GM18870 (cell line): ENCODE measurements around the gene SYT8.

Source experiments
- ATAC-seq: cut with Tn5 transposase; IDR thresholded peaks from one replicate; pipeline ENCODE4 v1.9.1; 2021; ENCODE audit warnings: moderate library complexity; ENCODE audit not compliant: unreplicated experiment

Gene SYT8

DNA sequence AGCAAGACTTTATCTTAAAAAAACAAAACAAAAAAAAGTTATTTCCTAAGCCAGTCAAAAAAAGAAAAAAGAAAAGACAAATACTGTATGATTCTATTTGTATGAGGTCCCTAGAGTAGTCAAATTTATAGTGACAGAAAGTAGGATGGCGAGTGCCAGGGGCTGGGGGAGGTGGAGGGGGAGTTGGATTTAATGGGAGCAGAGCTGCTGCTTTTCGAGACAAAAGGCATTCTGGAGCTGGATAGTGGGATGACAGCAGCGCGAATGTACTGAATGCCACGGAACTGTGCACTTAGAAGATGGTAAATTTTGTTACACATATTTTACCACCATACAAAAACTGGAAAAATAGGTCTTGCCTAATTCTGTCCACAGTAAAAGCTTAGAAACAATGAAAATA lies 17.8 kb upstream of the SYT8 start:
- ATAC-seq = no peak

DNA sequence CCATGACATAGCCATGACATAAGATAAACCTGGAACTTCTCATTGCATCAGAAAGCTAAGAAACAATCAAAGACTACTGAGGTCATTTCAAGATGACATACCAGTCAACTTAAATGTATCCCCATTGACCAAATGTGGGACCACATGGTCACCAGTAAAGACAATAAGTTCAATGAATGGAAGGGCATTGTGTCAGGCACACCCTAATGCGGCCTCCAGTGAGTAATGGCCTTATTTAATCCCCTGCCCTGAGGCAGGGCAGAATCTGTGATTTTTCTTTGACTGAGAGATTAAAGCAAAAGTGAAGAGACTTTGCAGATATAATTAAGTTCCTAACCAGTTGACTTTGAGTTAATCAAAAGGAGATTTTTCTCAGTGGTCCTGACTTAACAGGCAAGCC lies 17.3 kb upstream of the SYT8 start:
- ATAC-seq = no peak

DNA sequence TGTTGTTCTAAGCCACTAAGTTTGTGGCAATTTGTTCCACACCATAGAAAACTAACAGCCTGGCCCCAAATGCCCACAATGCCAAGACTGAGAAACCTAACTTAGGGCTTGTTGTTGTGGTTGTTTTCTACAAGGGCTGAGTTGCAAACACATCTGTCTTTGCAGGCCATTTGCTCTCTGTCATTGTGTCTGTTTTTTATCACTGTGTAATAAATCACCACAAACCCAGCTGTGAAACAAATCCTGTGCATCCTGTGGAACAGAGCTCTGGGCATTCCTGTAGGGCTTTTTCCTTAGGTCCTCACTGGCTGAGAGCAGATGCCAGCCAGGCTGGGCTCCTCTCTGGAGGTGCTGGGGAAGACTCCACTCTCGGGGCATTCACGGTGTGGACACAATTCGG lies 15.7 kb upstream of the SYT8 start:
- ATAC-seq = no peak

DNA sequence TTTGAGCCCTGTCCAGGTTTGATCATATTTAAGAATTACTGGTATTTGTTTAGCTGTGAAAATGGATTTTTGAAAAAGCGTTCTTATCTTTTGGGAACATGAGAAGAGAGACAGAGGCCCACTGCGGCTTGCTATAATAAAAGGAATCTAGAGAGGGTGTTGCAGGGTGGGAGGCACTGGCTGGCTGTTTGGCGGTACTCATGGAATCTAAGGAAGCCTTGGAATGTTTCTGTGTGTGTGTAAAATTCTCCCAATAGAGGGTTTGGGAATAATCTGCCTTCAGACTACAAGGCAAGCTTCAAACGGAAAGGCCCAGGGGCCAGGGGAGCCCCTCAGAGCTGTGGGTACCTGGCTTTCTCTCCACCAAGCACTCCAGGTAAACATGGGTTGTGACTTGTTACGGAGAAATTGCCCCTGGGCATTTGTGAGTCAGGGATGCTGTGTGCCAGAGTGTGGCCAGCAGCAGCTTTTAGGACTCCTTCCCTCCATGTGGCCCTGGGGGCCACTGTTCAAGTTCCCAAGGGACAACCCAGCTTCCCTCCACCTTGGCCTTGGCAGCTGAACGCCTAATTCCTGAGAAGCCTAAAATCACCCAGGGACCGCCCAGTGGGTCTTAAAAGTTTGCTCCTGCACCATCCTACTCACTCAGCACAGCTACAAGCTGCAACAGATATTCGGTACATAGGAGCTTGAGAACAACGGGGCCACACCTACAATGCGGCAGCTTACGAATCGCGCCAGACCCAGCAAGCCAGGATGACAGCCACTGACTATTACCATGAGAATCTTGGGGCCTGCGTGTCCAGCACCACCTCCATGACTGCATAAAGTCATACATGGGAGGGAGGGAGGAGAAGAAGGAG lies 14.1 kb upstream of the SYT8 start:
- ATAC-seq = no peak

DNA sequence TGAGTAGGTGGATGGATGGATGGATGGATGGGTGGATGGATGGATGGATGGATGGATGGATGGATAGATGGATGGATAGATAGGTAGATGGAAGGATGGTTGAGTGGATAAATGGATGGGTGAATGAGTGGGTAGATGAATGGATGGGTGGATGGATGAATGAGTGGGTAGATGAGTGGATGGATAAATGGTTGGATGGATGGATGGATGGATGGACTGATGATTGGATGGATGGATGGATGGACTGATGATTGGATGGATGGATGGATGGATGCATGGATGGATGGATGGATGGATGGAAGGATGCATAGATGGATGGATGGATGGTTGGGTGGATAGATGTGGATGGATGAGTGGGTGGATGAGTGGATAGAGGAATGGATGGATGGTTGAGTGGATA lies 13.2 kb upstream of the SYT8 start:
- no peak for ATAC-seq

DNA sequence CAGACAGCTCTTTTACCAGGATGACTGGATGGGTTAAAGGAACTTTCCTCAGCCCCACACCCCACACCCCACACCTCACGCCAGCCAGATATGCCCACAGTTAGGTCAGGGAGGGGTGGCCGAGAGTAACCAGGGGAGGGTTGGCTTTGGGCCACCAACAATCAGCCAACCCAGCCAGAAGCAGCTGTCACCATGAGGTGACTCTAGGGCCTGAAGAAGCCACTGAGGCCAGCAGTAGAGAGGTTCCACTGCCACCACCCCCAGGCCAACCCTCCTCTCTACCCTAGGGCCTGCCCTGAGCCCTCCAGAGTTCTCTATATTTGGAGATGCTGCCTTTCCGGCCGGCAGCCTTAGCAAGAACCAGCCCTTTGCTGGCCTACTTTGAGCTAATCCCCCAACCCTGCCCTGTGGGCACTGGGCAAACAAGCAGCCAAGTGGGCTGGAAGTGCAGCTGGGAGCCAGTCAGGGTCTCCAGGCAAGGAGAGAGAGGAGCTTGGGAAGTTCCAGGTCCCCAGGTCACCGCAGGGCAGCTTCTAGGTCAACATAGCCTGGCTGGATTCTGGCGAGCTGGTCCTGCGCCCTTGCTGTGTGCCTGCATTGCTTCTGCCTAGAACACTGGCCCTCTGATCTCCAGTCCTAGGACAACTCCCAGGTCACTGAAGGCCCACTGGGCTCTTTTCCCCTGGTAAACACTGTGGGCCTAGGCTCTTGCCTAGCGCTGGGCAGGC lies 12.0 kb upstream of the SYT8 start:
- no peak for ATAC-seq

DNA sequence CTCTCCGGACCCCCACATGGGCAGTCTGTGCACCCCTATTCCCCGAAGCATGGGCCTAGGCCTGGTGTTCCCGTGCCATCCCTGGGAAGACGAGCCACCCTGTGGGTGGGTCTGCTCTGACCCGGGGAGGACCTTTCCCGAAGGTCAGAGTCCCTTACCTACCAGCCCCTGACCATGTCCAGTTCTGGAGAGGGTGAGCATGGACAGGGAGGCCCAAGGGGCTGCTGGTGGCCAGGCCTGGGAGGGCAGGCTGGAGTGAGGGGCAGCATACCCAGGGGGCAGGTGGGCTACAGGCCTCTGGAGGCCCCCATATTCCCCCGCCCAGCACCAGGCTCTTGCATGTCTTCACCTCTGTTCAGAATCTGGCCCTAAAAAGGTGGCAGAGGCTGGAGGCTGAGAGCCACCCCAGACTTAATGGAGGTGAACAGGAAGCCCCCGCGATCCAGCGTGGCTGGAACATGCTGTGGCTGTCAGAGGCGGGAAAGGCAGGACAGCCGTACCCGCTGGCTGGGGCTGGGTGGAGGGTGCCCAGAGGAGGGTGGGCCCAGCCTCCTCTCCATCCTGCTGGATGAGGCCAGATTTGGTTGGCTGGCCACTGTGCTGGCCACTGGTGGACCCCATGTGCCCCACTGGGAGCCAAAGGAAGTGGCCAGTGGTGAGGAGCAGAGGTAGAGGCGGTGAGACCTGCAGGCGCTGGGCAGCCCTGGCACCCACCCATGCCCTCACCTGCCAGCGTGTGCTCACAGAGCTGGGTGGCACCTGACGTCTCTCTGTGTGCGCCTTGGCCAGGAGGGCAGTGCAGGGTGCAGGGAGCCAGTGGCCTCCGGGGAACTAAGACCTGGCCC lies 11.2 kb upstream of the SYT8 start:
- ATAC-seq = no peak

DNA sequence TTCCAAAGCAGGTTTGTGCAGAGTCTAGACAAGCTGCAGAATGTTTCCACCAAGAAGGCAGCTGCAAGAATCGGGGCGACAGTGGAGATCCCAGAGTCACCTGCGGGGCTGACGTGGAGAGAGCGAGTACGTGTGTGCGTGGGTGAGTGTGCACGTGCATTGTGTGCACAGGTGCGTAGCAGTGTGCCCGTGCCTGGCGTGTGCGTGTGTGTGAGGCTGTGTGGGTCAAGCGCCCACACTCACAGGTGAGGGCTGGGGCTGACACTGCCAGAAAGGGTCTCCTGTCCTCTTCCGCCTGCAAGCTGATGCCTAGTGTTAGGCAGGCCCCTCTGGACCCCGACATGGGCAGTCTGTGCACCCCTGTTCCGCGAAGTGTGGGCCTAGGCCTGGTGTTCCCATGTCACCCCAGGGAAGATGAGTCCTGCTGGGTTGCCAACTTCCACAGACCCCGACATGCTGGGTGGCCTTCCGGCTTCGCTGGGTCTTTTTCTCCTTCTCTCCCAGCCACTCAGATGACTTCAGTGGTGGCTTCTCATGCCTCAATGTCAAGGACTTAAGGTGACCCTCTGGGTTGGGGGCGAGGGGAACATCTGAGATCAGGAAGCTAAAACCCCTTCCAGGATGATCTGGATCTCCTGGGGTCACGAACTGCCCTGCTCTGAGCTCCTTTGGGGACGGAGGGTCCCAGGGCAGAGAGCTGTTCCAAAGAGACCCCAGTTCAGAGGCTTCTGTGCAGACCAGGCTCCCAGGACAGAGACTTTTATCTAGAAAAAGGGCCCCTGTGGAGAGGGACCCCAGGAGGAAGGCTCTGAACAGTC lies 10.4 kb upstream of the SYT8 start:
- ATAC-seq = no peak

DNA sequence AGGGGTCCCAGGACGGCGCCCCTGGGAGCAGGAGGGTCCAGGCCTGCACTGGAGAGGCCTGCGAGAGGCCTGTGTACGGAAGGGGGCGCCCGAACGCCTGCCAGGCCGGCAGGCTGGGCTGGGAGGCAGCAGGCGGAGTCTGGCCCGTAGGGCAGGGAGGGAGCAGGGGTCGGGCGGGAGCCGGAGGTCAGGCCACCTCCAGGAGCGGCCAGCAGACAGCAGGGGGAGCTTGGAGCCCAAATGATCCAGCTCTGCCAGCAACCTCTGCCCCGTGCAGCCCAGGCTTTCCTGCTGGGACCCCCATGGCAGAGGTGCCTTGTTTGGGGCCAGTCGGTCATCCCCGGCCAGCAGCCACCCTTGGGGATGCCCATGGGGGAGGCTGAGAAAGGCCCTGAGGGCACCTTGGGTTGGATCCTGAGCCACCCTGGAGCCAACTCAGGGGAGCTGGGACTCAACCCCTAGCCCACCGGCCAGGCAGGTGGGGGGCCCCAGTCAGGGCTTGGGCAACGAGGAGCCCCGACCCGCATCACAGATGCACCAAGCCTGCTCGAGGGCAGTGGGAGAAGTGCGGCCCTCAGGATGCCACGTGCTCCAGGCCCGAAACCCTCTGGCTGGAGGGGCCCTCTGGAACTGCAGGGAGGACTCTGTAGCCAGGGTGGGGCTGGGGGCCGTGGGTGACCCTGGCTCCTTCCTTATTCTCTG lies 9.6 kb upstream of the SYT8 start:
- ATAC-seq = no peak

DNA sequence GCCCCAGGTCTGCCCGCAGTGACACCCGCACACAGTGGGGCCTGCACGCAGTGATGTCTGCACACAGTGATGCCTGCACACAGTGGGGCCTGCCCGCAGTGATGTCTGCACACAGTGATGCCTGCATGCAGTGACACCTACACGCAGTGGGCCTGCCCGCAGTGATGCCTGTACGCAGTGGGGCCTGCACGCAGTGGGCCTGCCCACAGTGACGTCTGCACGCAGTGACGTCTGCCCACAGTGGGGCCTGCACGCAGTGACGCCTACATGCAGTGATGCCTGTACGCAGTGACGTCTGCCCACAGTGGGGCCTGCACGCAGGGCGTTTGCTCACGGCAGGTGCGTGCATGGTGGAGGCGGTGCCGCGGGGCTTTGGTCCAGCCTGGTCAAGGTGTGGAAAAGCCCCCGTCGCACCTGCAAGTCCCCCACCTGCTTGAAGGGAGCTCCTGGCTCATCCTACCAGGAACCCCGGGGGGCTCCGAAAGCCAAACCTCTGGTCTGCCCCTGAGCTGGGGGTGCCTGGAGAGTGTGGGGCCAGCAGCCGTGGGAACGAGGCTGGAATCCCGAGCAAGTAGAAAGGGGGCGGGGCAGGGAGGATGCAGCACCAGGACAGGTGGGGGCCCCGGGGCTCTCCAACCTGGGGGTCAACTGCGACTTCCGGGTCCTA lies 8.9 kb upstream of the SYT8 start:
- no peak for ATAC-seq

DNA sequence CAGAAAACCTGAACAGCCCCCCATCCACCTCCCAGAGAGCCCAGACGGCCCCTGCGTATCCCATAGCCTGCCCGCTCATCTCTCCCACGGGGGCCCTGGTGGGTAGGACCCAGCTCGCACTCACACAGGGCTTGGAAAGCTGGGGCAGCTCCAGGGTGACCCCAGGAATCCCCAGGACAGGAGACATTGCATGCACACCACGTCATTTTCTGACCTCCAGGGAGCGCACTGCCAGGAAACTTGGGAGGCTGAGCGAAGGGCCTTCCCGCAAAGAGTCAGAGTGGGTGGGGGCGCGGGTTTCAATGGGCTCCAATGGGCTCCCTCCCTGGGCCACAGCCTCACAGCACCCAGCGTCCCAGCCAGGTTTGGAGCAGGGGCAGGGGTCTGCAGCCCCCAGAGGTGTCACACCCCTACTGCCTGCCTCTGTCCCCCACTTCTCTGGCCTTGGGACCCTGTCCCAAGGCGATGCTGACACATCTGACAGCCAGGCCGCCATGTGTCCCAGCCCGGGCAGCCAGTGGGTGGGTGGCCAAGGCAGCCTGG lies 8.2 kb upstream of the SYT8 start:
- ATAC-seq = no peak

DNA sequence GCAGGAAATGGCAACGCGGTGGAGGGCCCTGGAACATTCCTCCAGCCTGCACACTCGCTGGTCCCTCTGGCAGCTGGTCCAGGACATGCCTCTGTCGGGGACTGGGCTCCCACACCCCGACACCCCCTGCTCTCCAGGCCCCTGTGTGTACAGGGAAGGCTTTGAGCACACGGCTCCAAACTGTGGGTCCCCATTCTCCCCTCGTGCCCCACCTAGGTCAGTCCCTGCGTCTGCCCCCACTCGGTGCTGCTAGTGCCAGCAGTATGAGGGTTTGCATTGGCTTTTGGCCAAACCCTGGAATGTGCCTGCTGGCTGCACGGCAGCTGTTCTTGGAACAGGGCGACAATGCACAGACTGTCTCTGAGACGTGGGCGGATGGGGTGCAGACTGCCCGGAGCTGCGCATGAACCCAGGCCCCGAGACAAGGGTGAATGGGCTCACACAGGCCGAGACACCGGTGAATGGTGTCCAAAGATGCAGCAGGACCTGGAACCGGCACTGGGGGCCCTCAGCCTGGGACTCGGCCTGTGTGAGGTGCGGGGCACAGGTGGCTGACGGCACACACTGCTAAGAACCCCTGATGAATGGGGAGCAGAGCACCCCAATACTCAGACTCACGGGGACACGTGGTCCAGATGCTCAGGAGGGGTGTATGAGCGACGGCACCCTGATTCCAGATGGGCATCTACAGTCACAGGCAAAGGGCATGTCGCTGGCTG lies 7.5 kb upstream of the SYT8 start:
- ATAC-seq = no peak

DNA sequence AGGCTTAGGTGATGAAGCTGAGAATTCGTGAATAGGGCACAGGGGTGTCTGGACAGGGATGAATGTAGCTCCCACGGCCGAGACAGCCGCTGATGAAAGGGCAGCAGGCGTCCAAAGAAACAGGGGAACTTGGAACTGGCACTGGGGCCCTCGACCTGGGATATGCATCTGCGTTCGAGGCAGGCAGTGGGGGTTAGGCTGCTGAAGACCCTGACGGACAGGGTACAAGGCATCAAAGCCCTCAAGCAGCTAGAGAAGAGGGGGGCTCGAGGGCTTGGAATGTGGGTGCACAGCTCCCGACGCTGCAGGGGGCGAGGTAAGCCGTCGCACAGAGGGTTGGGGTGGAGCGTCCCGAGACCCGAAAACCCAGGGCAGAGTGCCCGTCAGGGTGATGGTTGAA lies 6.9 kb upstream of the SYT8 start:
- ATAC-seq = no peak

DNA sequence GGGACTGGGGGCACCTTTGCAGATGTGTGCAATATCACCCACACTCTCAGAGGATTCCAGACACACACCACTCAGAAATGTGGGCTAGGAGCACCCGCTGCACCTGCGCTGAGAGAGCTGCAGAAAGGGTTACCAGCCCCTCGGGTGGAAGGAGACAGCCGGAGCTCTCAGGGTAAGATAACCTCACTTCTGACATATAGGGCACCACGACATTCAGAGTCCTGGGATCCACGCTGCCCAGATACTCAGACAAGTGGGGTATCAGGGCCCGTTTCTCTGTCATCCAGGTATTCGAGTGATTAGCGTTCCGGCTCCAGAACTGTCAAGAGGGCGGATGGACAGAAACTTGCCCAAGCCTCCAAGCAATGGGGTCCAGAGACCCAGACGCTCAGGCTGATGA lies 6.2 kb upstream of the SYT8 start:
- no peak for ATAC-seq

DNA sequence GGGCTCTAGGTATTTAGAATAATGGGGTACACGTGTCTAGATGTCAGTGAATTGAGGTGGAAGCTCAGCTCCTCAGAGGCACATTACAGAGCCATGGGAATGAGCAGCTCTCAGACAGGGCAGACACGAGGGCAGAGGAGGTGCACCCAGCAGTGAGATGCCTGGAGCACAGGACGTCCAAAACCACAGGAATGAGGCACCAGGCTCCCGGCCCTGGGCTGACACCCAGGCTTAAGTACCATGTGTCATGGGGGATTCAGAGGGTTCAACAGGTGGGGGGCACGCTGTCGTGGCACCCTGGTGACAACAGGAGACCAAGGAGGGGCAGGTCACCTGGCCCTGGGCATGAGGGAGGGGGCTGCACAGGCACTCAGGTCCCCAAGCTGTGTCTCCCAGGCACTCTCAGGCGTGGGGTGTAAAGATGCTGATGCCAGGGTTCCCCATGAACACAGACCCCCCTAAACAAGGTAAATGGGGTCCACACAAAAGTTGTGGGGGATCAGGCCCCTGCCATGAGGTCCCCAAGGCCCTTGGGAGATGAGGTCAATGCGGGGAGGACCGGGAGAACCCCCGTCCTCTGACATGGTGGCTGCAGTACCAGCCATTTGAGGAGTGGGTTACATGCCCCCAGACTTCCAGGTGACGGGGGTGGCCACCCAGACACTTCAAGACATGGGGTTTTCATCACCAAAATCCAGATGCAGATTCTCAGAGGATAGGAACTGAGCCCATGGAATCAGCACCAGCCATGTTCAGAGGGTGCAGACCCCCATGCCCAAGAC lies 5.6 kb upstream of the SYT8 start:
- ATAC-seq = no peak

DNA sequence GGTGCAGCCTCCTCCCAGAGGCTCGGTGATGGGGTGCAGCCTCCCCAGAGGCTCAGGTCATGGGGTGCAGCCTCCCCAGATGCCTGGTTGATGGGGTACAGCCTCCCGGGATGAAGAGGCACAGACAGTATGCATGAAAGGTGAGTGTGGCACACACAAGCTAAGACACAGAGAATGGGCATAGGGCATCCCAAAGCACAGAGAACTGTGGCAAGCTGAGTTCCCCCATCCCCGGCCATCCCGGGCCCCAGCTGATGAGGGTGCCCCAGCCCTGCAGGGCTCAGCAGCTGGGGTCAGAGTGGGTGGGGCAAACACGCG lies 4.8 kb upstream of the SYT8 start:
- ATAC-seq = no peak

DNA sequence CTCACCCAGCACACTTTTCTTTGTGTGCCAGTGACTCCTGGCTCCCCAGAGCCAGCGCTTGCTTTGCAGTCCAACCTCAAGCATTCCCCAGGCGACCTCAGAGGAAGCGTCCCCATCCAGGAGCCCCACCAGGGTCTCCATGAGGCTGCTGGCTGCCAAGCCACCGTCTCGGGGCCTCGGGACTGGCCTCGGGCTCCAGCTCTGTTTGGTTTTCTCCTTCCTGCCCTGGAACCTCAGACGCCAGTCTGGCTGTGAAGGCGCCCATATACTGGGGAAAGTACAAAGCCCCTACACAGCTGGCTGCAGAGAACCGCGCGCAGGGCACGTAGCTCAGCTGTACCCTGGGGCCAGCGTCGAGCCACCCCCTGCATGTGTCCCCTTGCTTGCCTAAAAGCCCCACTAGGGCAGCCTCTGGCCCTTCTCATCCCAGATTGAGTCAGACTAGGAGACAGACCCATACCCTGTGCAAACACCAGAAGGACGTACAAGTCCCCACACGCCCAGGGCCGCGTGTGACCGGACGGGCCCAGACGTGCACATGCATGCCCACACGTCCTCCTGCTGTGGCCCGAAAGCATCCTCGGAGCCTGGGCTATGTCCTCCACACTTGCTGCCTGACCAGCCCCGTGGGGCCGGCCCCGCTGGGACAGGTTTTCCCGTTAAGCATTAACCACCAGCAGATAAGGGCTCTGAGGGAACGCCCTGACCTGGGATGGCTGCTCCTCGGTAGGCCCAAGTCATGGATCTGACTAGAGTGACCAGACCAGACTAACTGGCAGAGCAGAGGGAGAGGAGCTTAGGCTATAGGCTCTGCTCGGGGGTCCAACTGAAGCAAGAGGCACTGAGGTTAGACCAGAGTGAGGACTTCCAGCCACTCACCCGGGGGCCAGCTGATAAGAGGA lies 4.2 kb upstream of the SYT8 start:
- no peak for ATAC-seq
